Melanocyte of skin (primary cell): ENCODE data around the gene GIMAP2. TPM values are rescaled to one million over a fixed set of nuclear protein-coding genes. Genes with fewer than 3 reads are reported as not detected.

Source experiments
- total RNA-seq, 2 donors: library from RNA; depleted of rRNA; stranded (reverse); fragments of >200 nt; gene quantifications; 2 replicates each; pipeline ENCODE4 v1.2.3, GENCODE V29; 2012

Gene GIMAP2
- 1 to 10 TPM; 2.1 to 7.0 TPM for total RNA-seq

GRCh38 chr7:150685219-150686029 lies at the start of gene GIMAP2:
TSS of gene GIMAP2 (plus strand) at chr7:150685706. CDS start at chr7:150687060, 1,354 bp downstream.

GRCh38 chr7:150716368-150716767 lies 30.9 kb downstream of the GIMAP2 start, which contains the start of gene GIMAP1:
TSS of gene GIMAP1 (plus strand) at chr7:150716613. CDS start at chr7:150719048, 2,435 bp downstream.

GRCh38 chr7:150737265-150738055 lies 52.0 kb downstream of the GIMAP2 start, which contains the start of gene GIMAP5:
TSS of gene GIMAP5 (plus strand) at chr7:150737418. CDS start at chr7:150740885, 3,467 bp downstream.

Other genes starting within 250 kb of the GIMAP2 start
- not detected for gene GIMAP8, start 235.1 kb upstream of the GIMAP2 start, total RNA-seq
- gene GIMAP7, start 170.8 kb upstream of the GIMAP2 start, total RNA-seq = not detected
- gene GIMAP4, start 118.3 kb upstream of the GIMAP2 start, total RNA-seq = not detected
- not detected for gene GIMAP6, start 53.3 kb upstream of the GIMAP2 start, total RNA-seq
- gene GIMAP1, start 30.9 kb downstream of the GIMAP2 start, total RNA-seq = not detected
- not detected for gene GIMAP5, start 51.7 kb downstream of the GIMAP2 start, total RNA-seq
- gene TMEM176B, start 114.7 kb downstream of the GIMAP2 start, total RNA-seq = not detected
- not detected for gene TMEM176A, start 115.1 kb downstream of the GIMAP2 start, total RNA-seq
- gene AOC1, start 166.8 kb downstream of the GIMAP2 start, total RNA-seq = not detected